ENCODE data around the gene C22orf39. TPM values are rescaled to one million over a fixed set of nuclear protein-coding genes. Genes with fewer than 3 reads are reported as not detected.

C22orf39 gene
- total RNA-seq, 4 donors from 2014 or later = 66.9 to 90.0 (median 83.1) TPM

DNA sequence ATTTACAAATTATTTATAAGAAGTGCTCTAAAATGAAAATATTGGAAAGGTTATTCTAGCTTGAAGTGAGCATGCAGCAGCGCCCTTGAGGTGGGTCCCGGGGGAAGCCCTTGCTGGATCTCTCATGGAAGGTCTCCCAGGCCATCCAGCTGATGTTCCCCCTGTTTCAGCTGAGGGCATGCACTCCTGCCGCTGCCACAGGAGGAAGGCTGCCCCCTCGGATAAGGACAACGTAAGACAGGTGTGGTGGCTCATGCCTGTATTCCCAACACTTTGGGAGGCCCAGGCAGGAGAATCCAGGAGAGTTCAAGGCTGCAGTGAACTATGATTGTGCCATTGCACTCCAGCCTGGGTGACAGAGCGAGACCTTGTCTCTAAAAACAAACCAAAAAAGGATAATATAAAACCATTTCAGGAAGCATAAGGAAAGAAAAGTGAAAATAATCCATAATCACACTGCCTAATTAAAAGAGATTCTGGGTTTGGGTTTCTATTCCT is 47.2 kb upstream of the C22orf39 start:
- whole genome bisulfite sequencing, 2 donors = 93 to 99% methylated on average over 6 of the region's 6 CpGs
- Histone ChIP-seq H3K27ac (no peak overlapping the region), H3K4me1 (no peaks in the 10 kb centered on the region), H3K27me3 (no peaks in the 10 kb centered on the region), H3K36me3 (no peaks in the 10 kb centered on the region), H3K4me3 (replicated peaks in 1 of 3) (no peak overlapping the region), H3K9me3 (no peaks in the 10 kb centered on the region)
- no peak for DNase-seq
- intact Hi-C loops (cut with DNase I) = loop anchor here (5.0 kb wide), 1 partner anchor 138 kb away; no protein-coding TSS in a partner anchor
- TF ChIP-seq, protein P1, sequence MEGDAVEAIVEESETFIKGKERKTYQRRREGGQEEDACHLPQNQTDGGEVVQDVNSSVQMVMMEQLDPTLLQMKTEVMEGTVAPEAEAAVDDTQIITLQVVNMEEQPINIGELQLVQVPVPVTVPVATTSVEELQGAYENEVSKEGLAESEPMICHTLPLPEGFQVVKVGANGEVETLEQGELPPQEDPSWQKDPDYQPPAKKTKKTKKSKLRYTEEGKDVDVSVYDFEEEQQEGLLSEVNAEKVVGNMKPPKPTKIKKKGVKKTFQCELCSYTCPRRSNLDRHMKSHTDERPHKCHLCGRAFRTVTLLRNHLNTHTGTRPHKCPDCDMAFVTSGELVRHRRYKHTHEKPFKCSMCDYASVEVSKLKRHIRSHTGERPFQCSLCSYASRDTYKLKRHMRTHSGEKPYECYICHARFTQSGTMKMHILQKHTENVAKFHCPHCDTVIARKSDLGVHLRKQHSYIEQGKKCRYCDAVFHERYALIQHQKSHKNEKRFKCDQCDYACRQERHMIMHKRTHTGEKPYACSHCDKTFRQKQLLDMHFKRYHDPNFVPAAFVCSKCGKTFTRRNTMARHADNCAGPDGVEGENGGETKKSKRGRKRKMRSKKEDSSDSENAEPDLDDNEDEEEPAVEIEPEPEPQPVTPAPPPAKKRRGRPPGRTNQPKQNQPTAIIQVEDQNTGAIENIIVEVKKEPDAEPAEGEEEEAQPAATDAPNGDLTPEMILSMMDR (IDR thresholded peaks at IDR 0.05) = no peak
- TF ChIP-seq POLR2A (IDR thresholded peaks at IDR 0.05) = no peak

DNA sequence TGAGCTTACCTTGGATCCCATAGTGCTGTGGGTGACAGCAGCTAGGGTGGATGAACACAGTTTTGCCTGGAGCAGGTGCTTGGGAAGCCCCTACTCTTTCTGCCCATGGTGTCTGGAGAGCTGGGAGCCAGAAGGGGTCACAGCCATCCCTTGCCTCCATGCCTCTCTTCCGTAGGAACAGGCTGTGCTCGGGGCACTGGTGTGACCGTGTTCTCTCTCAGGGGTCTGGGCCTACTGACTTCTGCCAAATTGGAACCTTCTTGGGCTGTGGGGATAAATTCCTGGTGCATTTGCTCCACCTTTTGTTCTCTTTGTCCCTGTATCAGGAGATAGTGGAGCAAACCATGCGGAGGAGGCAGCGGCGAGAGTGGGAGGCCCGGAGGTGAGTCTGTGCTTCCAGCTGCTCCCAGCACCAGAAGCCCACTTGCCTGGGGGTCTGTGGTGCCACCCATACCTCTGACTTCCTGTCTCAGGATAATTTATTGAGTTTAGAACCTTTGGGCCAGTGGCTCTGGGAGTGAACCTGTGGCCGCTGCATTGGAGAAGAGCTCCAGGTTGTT is 46.6 kb upstream of the C22orf39 start:
- Histone ChIP-seq H3K27me3 (no peaks in the 10 kb centered on the region), H3K4me3 (replicated peaks in 1 of 3) (no peak overlapping the region), H3K27ac (no peak overlapping the region), H3K9me3 (no peaks in the 10 kb centered on the region), H3K4me1 (no peaks in the 10 kb centered on the region), H3K36me3 (no peaks in the 10 kb centered on the region)
- no peak for DNase-seq
- 93 to 98% methylated on average over 7 to 8 of the region's 8 CpGs for WGBS, 2 donors
- TF ChIP-seq, protein P1 (IDR thresholded peaks at IDR 0.05) = no peak
- TF ChIP-seq POLR2A (IDR thresholded peaks at IDR 0.05) = no peak
- intact Hi-C loops (cut with DNase I) = no loop called here

DNA sequence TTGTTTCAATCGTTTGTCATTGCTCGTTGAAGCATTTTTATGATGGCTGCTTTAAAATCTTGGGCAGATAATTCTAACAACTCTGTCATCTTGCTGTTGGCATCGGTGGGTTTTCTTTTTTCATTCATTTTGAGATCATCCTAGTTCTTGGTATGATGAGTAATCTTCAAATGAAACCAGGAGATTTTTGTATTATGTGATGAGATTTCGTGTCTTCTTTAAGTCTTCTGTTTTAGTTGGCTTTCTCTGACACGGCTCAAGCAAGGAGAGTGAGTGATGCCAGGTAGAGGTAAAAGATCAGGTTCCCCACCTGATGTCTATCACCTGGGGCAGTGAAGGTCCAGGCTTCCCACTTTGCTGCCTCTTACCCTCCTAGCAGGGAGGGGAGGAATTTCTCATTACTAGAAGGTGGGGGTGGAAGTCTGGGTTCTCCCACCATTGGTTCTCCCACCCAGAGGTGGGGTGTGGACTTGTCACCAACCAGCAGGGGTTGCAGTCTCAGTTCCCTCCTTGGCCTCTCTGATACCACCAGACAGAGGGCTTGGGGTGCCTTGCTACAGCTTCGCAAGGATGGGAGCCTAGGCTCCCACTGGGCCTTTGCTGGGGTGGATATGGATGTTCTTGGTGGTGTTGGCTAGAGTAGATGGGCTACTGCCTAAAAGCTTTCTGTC is 45.1 kb upstream of the C22orf39 start:
- no peaks in the 10 kb centered on the region for H3K27me3 ChIP-seq
- no peak overlapping the region for H3K27ac ChIP-seq
- H3K4me3 ChIP-seq (replicated peaks in 1 of 3) = no peak overlapping the region
- H3K4me1 ChIP-seq = no peaks in the 10 kb centered on the region
- no peak for DNase-seq
- intact Hi-C loops (cut with DNase I) = no loop called here
- no peaks in the 10 kb centered on the region for H3K36me3 ChIP-seq
- 90 to 92% methylated on average over 6 of the region's 6 CpGs for WGBS, 2 donors
- H3K9me3 ChIP-seq = no peaks in the 10 kb centered on the region
- TF ChIP-seq, protein P1 (IDR thresholded peaks at IDR 0.05) = no peak
- TF ChIP-seq POLR2A (IDR thresholded peaks at IDR 0.05) = no peak

DNA sequence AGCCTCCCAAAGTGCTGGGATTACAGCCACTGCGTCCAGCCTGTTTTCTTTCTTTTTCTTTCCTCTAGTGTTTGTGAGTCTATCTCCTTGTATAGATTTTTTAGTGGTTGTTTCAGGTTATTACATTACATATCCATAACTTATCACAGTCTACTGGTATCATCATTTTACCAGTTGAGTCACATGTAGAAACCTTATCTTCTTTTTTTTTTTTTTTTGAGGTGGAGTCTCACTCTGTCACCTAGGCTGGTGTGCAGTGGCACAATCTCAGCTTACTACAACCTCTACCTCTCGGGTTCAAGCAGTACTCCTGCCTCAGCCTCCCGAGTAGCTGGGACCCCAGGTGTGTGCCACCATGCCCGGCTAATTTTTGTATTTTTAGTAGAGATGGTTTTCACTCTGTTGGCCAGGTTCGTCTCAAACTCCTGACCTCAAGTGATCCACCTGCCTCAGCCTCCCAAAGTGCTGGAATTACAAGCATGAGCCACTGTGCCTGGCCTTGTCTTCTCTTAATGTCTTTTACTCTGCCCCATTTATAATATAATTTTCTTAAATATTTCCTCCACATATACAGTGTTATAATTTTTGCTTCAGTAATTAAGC is 43.2 kb upstream of the C22orf39 start:
- DNase-seq = no peak
- Histone ChIP-seq H3K9me3 (no peaks in the 10 kb centered on the region), H3K4me1 (no peaks in the 10 kb centered on the region), H3K27ac (no peak overlapping the region), H3K4me3 (replicated peaks in 1 of 3) (no peak overlapping the region), H3K36me3 (no peaks in the 10 kb centered on the region), H3K27me3 (no peaks in the 10 kb centered on the region)
- no peak for TF ChIP-seq POLR2A (IDR thresholded peaks at IDR 0.05)
- TF ChIP-seq, protein P1 (IDR thresholded peaks at IDR 0.05) = no peak
- 93 to 96% methylated on average over 5 of the region's 5 CpGs for WGBS, 2 donors
- intact Hi-C loops (cut with DNase I) = no loop called here

Measured in thyroid gland (tissue), 4 donors.